Sciatic nerve (tissue), 2 donors: ENCODE measurements around the gene RALGDS. TPM values are rescaled to one million over a fixed set of nuclear protein-coding genes. Genes with fewer than 3 reads are reported as not detected.
"Not testable (repeated sequence)": the region's sequence is repeated elsewhere in the genome, so short reads cannot be mapped to it uniquely, and the experiment has no call there.

Experiments
- ATAC-seq: fragments of 200-7000 bp; cut with Tn5 transposase; one replicate; pipeline ENCODE4 v1.9.1; 2020; ENCODE audit warnings: mild to moderate bottlenecking, moderate library complexity
- DNase-seq: peaks from one replicate; pipeline ENCODE4 v3.0.0-alpha.2; 2020; ENCODE audit warnings: low spot score
- intact Hi-C: fragments of 100-400 bp; cut with DNase I; formaldehyde crosslinking; loops from one replicate; pipeline ENCODE4 v1.14.2; 2022
- total RNA-seq: library from RNA; stranded (reverse); fragmentation: NEBNext Ultra II Directional; extraction: Animal tissue kit (Norgen Biotek cat#: 25700); gene quantifications from one replicate; pipeline ENCODE4 v1.2.1, GENCODE V29; 2021
- donor health status: DM: no; HTN: no; CAD: no.
- donor health status: DM: no; HTN: no; CAD: no.

RALGDS gene
- total RNA-seq, 1 donor from 2014 or later = 59.7 TPM

- intact Hi-C loops, ATAC-seq, DNase-seq: not testable (repeated sequence)
Observed at GRCh38 chr9:133080786-133081779, 40.0 kb downstream of the RALGDS start.

- no peak for ATAC-seq
- DNase-seq = no peak
- intact Hi-C loops = no loop called here
Observed at GRCh38 chr9:133080161-133080560, 40.9 kb downstream of the RALGDS start.

DNA sequence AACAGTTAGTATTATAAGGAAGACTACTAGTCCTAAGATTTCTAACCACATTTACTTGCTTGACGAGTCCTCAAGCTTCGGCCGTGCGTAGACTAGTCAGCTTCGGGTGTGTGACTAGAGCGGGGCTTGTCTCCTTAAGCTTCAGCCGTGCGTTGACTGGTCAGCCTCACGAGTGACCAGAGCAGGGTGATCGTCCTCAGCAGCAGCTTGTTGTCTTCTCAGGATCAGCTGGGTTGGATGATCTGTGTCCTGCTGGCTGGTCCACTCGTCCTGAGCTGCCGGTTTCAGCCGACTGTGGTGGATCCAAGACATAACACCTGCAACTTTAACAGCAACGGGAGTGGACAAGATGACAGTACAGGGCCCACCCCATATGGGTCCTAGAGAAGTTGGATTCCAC, 42.6 kb downstream of the RALGDS start:
- no peak for ATAC-seq

DNA sequence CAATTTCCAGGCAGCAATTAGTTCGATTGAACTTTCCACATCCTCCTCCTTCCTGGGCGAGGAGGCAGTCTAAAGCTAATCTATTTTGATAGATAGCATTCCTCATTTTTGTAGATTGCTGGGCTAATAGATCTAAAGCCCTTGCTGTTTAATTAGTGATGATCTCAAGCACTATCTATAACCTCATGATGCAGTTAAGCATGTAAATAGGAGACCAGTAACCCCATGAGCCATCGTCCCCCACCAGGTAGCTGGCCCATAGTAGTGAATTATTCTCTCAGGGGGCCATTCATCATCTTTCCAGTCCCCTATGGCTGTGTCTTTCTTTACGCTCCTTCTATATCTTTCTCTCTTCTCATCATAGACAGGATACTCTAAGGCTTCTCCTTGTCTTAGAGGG, 44.3 kb downstream of the RALGDS start:
- intact Hi-C loops = no loop called here
- ATAC-seq (no peak), DNase-seq (no peak)

More for the DNA sequence above, 42.6 kb downstream of the RALGDS start:
- no peak for DNase-seq
- intact Hi-C loops = no loop called here

DNA sequence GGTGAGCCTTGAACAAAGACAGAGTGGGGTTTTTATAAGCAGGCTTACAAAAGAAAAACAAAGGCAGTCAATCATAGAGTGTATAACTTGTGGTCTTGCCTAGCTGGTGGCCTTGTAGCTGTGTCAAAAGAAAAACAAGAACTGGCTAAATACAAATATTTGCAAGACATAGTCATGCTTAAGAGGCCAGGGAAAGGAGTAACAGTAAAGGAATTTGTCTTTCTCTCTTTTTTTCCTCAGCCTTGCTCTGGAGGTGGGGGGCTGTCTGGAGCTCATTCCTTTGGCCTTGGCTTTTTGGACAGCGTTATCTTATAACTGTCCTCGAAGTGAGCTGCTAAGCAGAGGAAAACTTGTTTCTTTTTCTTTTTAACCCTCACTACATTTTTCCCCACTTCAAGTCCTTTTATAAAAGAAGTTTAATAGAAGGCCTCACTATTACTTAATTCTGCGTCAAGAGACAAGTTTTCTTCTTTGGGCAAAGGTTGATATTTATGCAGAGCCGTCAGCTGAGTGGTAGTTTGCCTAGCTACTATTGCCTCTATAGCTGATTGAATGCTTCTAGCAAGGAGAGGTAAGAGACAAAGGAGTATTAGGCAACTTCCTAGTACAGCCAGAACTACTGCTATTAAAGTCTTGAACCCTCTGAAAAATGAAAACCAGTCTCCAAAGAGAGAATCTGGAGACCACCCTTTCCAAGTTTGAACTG, 45.0 kb downstream of the RALGDS start:
- intact Hi-C loops = no loop called here
- no peak for ATAC-seq
- no peak for DNase-seq

GRCh38 chr9:133074111-133074651, 46.9 kb downstream of the RALGDS start:
- no peak for DNase-seq
- intact Hi-C loops = no loop called here
- ATAC-seq = no peak

DNA sequence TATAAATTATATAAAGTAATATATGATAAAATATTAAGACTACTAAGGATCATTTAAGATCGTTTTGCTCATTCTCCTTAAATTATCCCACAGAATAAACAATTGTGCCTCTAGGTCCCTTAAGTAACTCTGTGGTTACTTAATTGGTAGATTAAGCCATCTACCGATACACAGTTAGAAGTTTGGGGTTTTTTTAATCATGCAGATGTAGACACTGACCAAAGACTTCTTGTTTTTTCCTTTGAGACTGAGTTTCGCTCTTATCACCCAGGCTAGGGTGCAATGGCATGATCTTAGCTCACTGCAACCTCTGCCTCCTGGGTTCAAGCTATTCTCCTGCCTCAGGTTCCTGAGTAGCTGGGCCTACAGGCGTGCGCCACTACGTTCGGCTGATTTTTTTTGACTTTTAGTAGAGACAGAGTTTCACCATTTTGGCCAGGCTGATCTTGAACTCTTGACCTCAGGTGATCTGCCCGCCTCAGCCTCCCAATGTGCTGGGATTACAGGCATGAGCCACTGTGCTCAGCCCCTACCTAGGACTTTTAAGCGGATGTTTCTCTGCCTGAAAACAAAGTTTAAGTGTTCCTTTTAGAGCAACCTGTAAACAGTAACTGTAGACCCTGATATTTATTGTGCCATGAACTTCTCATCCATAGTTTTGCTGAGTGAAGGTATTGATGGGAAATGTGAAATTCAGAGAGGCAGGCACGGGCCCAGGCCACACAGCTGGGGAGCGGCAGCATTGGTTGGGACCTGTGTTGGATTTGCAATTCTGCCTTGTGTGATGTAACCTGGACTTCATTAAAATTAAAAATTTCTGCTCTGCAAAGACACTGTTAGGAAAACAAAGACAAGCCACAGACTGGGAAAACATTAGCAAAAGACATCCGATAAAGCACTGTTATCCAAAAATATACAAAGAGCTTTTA, 47.7 kb downstream of the RALGDS start:
- DNase-seq (no peak), ATAC-seq (no peak)
- intact Hi-C loops = no loop called here

DNA sequence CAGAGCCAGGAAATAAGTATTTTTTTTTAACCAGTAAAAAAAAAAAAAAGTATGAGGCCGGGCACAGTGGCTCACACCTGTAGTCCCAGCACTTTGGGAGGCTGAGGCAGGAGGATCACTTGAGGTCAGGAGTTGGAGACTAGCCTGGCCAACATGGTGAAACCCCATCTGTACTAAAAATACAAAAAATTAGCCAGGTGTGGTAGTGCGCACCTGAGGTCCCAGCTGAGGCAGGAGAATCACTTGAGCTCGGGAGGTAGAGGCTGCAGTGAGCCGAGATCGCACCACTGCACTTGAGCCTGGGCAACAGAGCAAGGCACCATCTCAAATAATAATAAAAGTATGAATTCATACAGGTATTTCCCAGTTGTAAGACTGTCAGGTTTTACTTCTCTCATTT, 48.8 kb downstream of the RALGDS start:
- DNase-seq, ATAC-seq, intact Hi-C loops: not testable (repeated sequence)

- intact Hi-C loops = no loop called here
- ATAC-seq (no peak), DNase-seq (no peak)
Observed at GRCh38 chr9:133071484-133072150, 49.4 kb downstream of the RALGDS start.

GRCh38 chr9:133070985-133071384, 50.1 kb downstream of the RALGDS start:
- DNase-seq, intact Hi-C loops: not testable (repeated sequence)

DNA sequence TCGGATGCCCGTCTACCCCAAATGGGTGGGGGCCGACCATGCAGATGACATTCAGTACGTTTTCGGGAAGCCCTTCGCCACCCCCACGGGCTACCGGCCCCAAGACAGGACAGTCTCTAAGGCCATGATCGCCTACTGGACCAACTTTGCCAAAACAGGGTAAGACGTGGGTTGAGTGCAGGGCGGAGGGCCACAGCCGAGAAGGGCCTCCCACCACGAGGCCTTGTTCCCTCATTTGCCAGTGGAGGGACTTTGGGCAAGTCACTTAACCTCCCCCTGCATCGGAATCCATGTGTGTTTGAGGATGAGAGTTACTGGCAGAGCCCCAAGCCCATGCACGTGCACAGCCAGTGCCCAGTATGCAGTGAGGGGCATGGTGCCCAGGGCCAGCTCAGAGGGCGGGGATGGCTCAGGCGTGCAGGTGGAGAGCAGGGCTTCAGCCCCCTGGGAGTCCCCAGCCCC, 50.5 kb downstream of the RALGDS start:
- intact Hi-C loops, DNase-seq, ATAC-seq: not testable (repeated sequence)

More at GRCh38 chr9:133070985-133071384, 50.1 kb downstream of the RALGDS start:
- ATAC-seq = not testable (repeated sequence)

DNA sequence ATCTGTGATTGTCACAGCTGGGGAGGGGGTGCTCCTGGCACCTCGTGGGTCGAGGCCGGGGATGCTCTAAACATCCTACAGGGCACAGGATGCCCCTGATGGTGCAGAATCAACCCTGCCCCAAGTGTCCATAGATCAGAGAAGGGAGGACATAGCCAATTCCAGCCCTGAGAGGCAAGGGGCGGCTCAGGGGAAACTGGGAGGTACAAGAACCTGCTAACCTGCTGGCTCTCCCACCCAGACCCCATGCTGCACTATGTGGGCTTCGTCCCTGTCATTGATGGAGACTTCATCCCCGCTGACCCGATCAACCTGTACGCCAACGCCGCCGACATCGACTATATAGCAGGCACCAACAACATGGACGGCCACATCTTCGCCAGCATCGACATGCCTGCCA, 52.6 kb downstream of the RALGDS start:
- intact Hi-C loops, DNase-seq, ATAC-seq: not testable (repeated sequence)

- ATAC-seq (no peak), DNase-seq (no peak)
- intact Hi-C loops = no loop called here
Observed at GRCh38 chr9:133067813-133068212, 53.2 kb downstream of the RALGDS start.

DNA sequence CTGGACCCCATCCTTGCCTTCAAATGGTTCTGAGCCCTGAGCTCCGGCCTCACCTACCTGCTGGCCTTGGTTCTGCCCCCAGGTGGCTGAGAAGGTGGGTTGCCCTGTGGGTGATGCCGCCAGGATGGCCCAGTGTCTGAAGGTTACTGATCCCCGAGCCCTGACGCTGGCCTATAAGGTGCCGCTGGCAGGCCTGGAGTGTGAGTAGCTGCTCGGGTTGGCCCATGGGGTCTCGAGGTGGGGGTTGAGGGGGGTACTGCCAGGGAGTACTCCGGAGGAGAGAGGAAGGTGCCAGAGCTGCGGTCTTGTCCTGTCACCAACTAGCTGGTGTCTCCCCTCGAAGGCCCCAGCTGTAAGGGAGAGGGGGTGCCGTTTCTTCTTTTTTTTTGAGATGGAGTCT, 54.0 kb downstream of the RALGDS start:
- no peak for ATAC-seq
- intact Hi-C loops = no loop called here
- DNase-seq = no peak

DNA sequence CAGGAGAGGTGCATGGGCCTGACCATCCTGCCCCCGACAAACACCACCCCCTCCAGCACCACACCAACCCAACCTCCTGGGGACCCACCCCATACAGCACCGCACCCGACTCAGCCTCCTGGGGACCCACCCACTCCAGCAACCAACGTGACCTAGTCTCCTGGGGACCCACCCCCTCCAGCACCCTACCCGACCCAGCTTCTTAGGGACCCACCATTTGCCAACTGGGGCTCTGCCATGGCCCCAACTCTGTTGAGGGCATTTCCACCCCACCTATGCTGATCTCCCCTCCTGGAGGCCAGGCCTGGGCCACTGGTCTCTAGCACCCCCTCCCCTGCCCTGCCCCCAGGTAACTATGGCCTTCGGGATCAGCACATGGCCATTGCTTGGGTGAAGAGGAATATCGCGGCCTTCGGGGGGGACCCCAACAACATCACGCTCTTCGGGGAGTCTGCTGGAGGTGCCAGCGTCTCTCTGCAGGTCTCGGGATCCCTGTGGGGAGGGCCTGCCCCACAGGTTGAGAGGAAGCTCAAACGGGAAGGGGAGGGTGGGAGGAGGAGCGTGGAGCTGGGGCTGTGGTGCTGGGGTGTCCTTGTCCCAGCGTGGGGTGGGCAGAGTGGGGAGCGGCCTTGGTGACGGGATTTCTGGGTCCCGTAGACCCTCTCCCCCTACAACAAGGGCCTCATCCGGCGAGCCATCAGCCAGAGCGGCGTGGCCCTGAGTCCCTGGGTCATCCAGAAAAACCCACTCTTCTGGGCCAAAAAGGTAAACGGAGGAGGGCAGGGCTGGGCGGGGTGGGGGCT, 54.7 kb downstream of the RALGDS start:
- intact Hi-C loops = no loop called here
- DNase-seq = no peak
- no peak for ATAC-seq

GRCh38 chr9:133065070-133065388, 56.0 kb downstream of the RALGDS start:
- no peak for ATAC-seq
- DNase-seq = no peak
- intact Hi-C loops = loop anchor here (2.0 kb wide), 1 partner anchor 22 kb away; no protein-coding TSS in a partner anchor
